ENCODE data around the gene CEP83.
"Not testable (repeated sequence)": the region's sequence is repeated elsewhere in the genome, so short reads cannot be mapped to it uniquely, and the experiment has no call there.

CEP83 gene

GRCh38 chr12:94488463-94488862, 28.8 kb upstream of the CEP83 start:
- H3K4me1 ChIP-seq (ENCODE audit: control insufficient read depth in 2 of 2, insufficient read depth in 2 of 2, low read length in 2 of 2): no peaks in the 10 kb centered on the region
- H3K27me3 ChIP-seq (ENCODE audit: control insufficient read depth in 2 of 2, insufficient read depth in 2 of 2, low read length in 2 of 2): no peaks in the 10 kb centered on the region
- no peak overlapping the region for H3K27ac ChIP-seq (ENCODE audit: low read depth in 2 of 2, low read length in 2 of 2)
- no peak overlapping the region for H3K4me3 ChIP-seq (ENCODE audit: low read length in 2 of 2)
- H3K36me3 ChIP-seq (ENCODE audit: control insufficient read depth in 2 of 2, insufficient read depth in 2 of 2, low read length in 2 of 2): no peaks in the 10 kb centered on the region
- H3K9ac ChIP-seq (ENCODE audit: low read depth in 1 of 2, low read length in 2 of 2): no peak overlapping the region
- H3K9me3 ChIP-seq (ENCODE audit: control insufficient read depth in 2 of 2, low read length in 2 of 2): no peaks in the 10 kb centered on the region

GRCh38 chr12:94481734-94482133, 22.1 kb upstream of the CEP83 start:
- Histone ChIP-seq H3K9ac (ENCODE audit: low read depth in 1 of 2, low read length in 2 of 2) (no peak overlapping the region), H3K27me3 (ENCODE audit: control insufficient read depth in 2 of 2, insufficient read depth in 2 of 2, low read length in 2 of 2) (no peaks in the 10 kb centered on the region), H3K4me1 (ENCODE audit: control insufficient read depth in 2 of 2, insufficient read depth in 2 of 2, low read length in 2 of 2) (no peaks in the 10 kb centered on the region), H3K4me3 (ENCODE audit: low read length in 2 of 2) (no peak overlapping the region), H3K9me3 (ENCODE audit: control insufficient read depth in 2 of 2, low read length in 2 of 2) (peaks cover 0 to under 1% of the 10 kb centered on the region in 2 donors), H3K27ac (ENCODE audit: low read depth in 2 of 2, low read length in 2 of 2) (no peak overlapping the region), H3K36me3 (ENCODE audit: control insufficient read depth in 2 of 2, insufficient read depth in 2 of 2, low read length in 2 of 2) (no peaks in the 10 kb centered on the region)

DNA sequence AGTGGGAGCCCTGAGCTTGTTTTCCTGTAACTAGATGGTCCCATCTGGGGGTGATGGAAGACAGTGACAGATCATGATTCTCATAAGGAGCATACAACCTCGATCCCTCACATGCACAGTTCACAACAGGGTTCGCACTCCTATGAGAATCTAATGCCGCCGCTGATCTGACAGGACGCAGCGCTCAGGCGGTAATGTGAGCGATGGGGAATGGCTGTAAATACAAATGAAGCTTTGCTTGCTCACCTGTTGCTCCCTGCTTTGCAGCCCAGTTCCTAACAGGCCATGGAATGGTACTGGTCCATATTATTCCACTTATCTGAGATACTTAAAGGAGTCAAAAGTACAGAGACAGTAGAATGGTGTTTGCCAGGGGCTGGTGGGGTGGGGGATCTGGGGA, 9.9 kb upstream of the CEP83 start:
- H3K4me3 ChIP-seq (ENCODE audit: low read length in 2 of 2): no peak overlapping the region
- no peaks in the 10 kb centered on the region for H3K27me3 ChIP-seq (ENCODE audit: control insufficient read depth in 2 of 2, insufficient read depth in 2 of 2, low read length in 2 of 2)
- no peak overlapping the region for H3K27ac ChIP-seq (ENCODE audit: low read depth in 2 of 2, low read length in 2 of 2)
- H3K9me3 ChIP-seq (ENCODE audit: control insufficient read depth in 2 of 2, low read length in 2 of 2): no peaks in the 10 kb centered on the region
- H3K36me3 ChIP-seq (ENCODE audit: control insufficient read depth in 2 of 2, insufficient read depth in 2 of 2, low read length in 2 of 2): no peaks in the 10 kb centered on the region
- no peak overlapping the region for H3K9ac ChIP-seq (ENCODE audit: low read depth in 1 of 2, low read length in 2 of 2)
- H3K4me1 ChIP-seq (ENCODE audit: control insufficient read depth in 2 of 2, insufficient read depth in 2 of 2, low read length in 2 of 2): no peaks in the 10 kb centered on the region

DNA sequence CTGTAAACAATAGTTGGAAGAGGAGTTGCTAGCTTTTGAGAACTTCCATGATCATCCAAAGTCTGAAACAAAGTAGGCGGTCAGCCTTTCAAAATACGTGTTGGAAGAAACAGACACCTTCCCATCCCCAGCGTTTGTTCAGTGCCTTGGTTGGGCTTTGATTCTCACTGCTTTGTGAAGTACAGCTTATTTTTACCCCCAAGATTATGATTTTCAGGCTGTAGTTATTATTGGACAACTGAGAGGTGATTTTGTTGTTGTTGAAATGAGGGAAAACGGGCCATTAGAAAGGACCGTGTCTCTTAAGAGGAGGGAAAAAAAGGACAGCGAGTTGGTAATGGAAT, 921 bp upstream of the CEP83 start:
- Histone ChIP-seq H3K4me3 (ENCODE audit: low read length in 2 of 2) (peak overlapping the region; percentile 93 to 94), H3K9me3 (ENCODE audit: control insufficient read depth in 2 of 2, low read length in 2 of 2) (no peaks in the 10 kb centered on the region), H3K27ac (ENCODE audit: low read depth in 2 of 2, low read length in 2 of 2) (peak overlapping the region; percentile 85 to 91), H3K27me3 (ENCODE audit: control insufficient read depth in 2 of 2, insufficient read depth in 2 of 2, low read length in 2 of 2) (no peaks in the 10 kb centered on the region), H3K9ac (ENCODE audit: low read depth in 1 of 2, low read length in 2 of 2) (peak overlapping the region; percentile 84 to 97), H3K36me3 (ENCODE audit: control insufficient read depth in 2 of 2, insufficient read depth in 2 of 2, low read length in 2 of 2) (no peaks in the 10 kb centered on the region), H3K4me1 (ENCODE audit: control insufficient read depth in 2 of 2, insufficient read depth in 2 of 2, low read length in 2 of 2) (peaks cover 7 to 8% of the 10 kb centered on the region in 2 donors)

DNA sequence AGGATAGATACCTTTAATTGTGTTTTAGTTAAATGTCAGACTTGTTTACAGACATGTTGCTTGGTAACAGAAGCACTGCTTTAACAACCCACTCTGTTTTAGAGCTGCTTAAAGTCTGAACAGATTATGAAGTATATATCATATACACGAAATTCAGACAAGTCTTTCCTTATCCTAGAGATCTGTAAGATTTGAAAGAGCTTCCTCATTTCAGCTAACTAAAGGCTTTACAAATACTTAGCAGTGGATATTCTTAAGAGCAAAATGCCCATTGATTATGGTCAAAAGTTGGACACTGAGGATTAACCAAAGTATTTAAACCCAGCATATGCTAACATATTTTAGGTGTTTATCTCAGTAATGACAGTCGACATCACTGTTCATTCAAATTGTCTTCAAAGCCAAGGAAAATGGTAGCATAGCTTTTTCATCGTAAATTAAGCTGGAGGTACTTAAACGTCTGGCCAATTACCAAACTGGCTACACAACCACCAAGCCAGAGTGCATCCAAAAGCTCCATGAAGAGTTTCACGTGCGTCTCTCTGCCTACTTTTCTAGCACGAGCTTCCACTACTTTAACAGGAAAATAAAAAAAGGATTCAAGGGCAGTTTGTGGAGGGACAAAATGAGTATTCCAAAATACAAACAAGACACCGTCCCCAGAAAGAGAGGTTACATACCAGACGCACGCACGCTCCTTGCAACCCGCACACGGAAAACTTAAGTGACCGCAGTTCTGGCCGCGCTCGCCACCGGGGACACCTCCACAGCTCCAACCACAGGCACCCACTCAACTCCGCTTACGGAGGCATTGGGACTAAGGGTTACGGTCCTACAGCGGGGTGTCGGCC, 565 bp downstream of the CEP83 start:
- Histone ChIP-seq H3K4me1 (ENCODE audit: control insufficient read depth in 2 of 2, insufficient read depth in 2 of 2, low read length in 2 of 2) (peaks cover 7 to 8% of the 10 kb centered on the region in 2 donors), H3K9me3 (ENCODE audit: control insufficient read depth in 2 of 2, low read length in 2 of 2) (no peaks in the 10 kb centered on the region), H3K27ac (ENCODE audit: low read depth in 2 of 2, low read length in 2 of 2) (peak overlapping the region; percentile 85 to 91), H3K27me3 (ENCODE audit: control insufficient read depth in 2 of 2, insufficient read depth in 2 of 2, low read length in 2 of 2) (no peaks in the 10 kb centered on the region), H3K9ac (ENCODE audit: low read depth in 1 of 2, low read length in 2 of 2) (peak overlapping the region; percentile 94 to 97), H3K4me3 (ENCODE audit: low read length in 2 of 2) (peak overlapping the region; percentile 93 to 94), H3K36me3 (ENCODE audit: control insufficient read depth in 2 of 2, insufficient read depth in 2 of 2, low read length in 2 of 2) (peaks cover 0 to 3% of the 10 kb centered on the region in 2 donors)

- Histone ChIP-seq H3K27me3 (ENCODE audit: control insufficient read depth in 2 of 2, insufficient read depth in 2 of 2, low read length in 2 of 2) (no peaks in the 10 kb centered on the region), H3K4me1 (ENCODE audit: control insufficient read depth in 2 of 2, insufficient read depth in 2 of 2, low read length in 2 of 2) (peaks cover 7 to 8% of the 10 kb centered on the region in 2 donors), H3K9me3 (ENCODE audit: control insufficient read depth in 2 of 2, low read length in 2 of 2) (no peaks in the 10 kb centered on the region), H3K9ac (ENCODE audit: low read depth in 1 of 2, low read length in 2 of 2) (no peak overlapping the region), H3K27ac (ENCODE audit: low read depth in 2 of 2, low read length in 2 of 2) (no peak overlapping the region), H3K4me3 (ENCODE audit: low read length in 2 of 2) (no peak overlapping the region), H3K36me3 (ENCODE audit: control insufficient read depth in 2 of 2, insufficient read depth in 2 of 2, low read length in 2 of 2) (peaks cover 0 to 3% of the 10 kb centered on the region in 2 donors)
Observed at GRCh38 chr12:94457311-94457710, 2.4 kb downstream of the CEP83 start.

GRCh38 chr12:94454318-94454717, 5.3 kb downstream of the CEP83 start:
- not testable (repeated sequence) for H3K36me3 ChIP-seq (ENCODE audit: control insufficient read depth in 2 of 2, insufficient read depth in 2 of 2, low read length in 2 of 2); H3K4me3 ChIP-seq (ENCODE audit: low read length in 2 of 2); H3K4me1 ChIP-seq (ENCODE audit: control insufficient read depth in 2 of 2, insufficient read depth in 2 of 2, low read length in 2 of 2); H3K27ac ChIP-seq (ENCODE audit: low read depth in 2 of 2, low read length in 2 of 2); H3K27me3 ChIP-seq (ENCODE audit: control insufficient read depth in 2 of 2, insufficient read depth in 2 of 2, low read length in 2 of 2); H3K9ac ChIP-seq (ENCODE audit: low read depth in 1 of 2, low read length in 2 of 2); H3K9me3 ChIP-seq (ENCODE audit: control insufficient read depth in 2 of 2, low read length in 2 of 2)

- no peak overlapping the region for H3K4me3 ChIP-seq (ENCODE audit: low read length in 2 of 2)
Observed at GRCh38 chr12:94445662-94446061, 14.0 kb downstream of the CEP83 start.

GRCh38 chr12:94437303-94437702, 22.4 kb downstream of the CEP83 start:
- H3K4me1 ChIP-seq (ENCODE audit: control insufficient read depth in 2 of 2, insufficient read depth in 2 of 2, low read length in 2 of 2): no peaks in the 10 kb centered on the region
- H3K27ac ChIP-seq (ENCODE audit: low read depth in 2 of 2, low read length in 2 of 2): no peak overlapping the region
- no peaks in the 10 kb centered on the region for H3K36me3 ChIP-seq (ENCODE audit: control insufficient read depth in 2 of 2, insufficient read depth in 2 of 2, low read length in 2 of 2)
- no peaks in the 10 kb centered on the region for H3K9me3 ChIP-seq (ENCODE audit: control insufficient read depth in 2 of 2, low read length in 2 of 2)
- H3K9ac ChIP-seq (ENCODE audit: low read depth in 1 of 2, low read length in 2 of 2): no peak overlapping the region
- no peak overlapping the region for H3K4me3 ChIP-seq (ENCODE audit: low read length in 2 of 2)
- H3K27me3 ChIP-seq (ENCODE audit: control insufficient read depth in 2 of 2, insufficient read depth in 2 of 2, low read length in 2 of 2): no peaks in the 10 kb centered on the region

More at GRCh38 chr12:94445662-94446061, 14.0 kb downstream of the CEP83 start:
- H3K4me1 ChIP-seq (ENCODE audit: control insufficient read depth in 2 of 2, insufficient read depth in 2 of 2, low read length in 2 of 2): no peaks in the 10 kb centered on the region
- H3K27me3 ChIP-seq (ENCODE audit: control insufficient read depth in 2 of 2, insufficient read depth in 2 of 2, low read length in 2 of 2): no peaks in the 10 kb centered on the region
- H3K36me3 ChIP-seq (ENCODE audit: control insufficient read depth in 2 of 2, insufficient read depth in 2 of 2, low read length in 2 of 2): no peaks in the 10 kb centered on the region
- no peak overlapping the region for H3K9ac ChIP-seq (ENCODE audit: low read depth in 1 of 2, low read length in 2 of 2)
- no peaks in the 10 kb centered on the region for H3K9me3 ChIP-seq (ENCODE audit: control insufficient read depth in 2 of 2, low read length in 2 of 2)
- H3K27ac ChIP-seq (ENCODE audit: low read depth in 2 of 2, low read length in 2 of 2): no peak overlapping the region

DNA sequence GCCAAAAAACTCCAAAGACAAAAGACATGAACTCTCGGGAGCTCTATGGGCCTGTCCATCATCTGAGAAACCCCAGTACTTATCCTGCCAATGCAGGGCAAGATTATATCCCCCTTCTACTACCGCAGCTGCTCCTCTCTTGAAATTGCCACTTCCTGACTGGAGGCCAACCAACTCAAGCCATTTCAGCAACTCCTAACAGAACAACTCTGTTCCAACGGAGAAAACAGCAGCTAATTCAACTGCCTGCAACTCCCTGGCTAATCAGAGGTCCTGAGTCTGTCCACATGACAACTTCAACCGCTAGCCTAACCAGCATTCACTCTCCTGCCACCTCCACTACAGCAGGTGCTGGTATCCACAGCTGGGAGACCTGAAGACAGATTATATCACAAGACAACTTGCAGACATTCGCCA, 24.1 kb downstream of the CEP83 start:
- Histone ChIP-seq H3K27me3 (ENCODE audit: control insufficient read depth in 2 of 2, insufficient read depth in 2 of 2, low read length in 2 of 2) (no peaks in the 10 kb centered on the region), H3K9me3 (ENCODE audit: control insufficient read depth in 2 of 2, low read length in 2 of 2) (peaks cover 0 to 3% of the 10 kb centered on the region in 2 donors), H3K9ac (ENCODE audit: low read depth in 1 of 2, low read length in 2 of 2) (no peak overlapping the region), H3K27ac (ENCODE audit: low read depth in 2 of 2, low read length in 2 of 2) (no peak overlapping the region), H3K36me3 (ENCODE audit: control insufficient read depth in 2 of 2, insufficient read depth in 2 of 2, low read length in 2 of 2) (no peaks in the 10 kb centered on the region), H3K4me1 (ENCODE audit: control insufficient read depth in 2 of 2, insufficient read depth in 2 of 2, low read length in 2 of 2) (no peaks in the 10 kb centered on the region), H3K4me3 (ENCODE audit: low read length in 2 of 2) (no peak overlapping the region)

Data from mucosa of rectum (tissue), 2 donors.